Left cardiac atrium (tissue), 4 donors: ENCODE data around the gene INTS6. TPM values are rescaled to one million over a fixed set of nuclear protein-coding genes. Genes with fewer than 3 reads are reported as not detected.

ENCODE experiments used
- ATAC-seq, 2 donors: fragments of 200-7000 bp; cut with Tn5 transposase; one replicate each; pipeline ENCODE4 v1.9.1; 2020; ENCODE audit warnings: mild to moderate bottlenecking in 2 of 2, moderate library complexity in 2 of 2
- DNase-seq: peaks from one replicate; pipeline ENCODE4 v3.0.0-alpha.2; 2020
- intact Hi-C, 2 donors: fragments of 100-400 bp; cut with DNase I; formaldehyde crosslinking; loops; one replicate each; pipeline versions ENCODE4 v1.14.1 to v1.15.1; 2022 to 2023
- total RNA-seq, 2 donors: library from RNA; stranded (reverse); fragmentation: NEBNext Ultra II Directional; extraction: Animal tissue kit (Norgen Biotek cat#: 25700); gene quantifications; one replicate each; pipeline ENCODE4 v1.2.1, GENCODE V29; 2021
- donor health status: DM: no; HTN: yes; CAD: no.
- donor health status: DM: no; HTN: yes; CAD: no; lungs with severe emphysema.
- donor health status: DM: yes; HTN: yes; CAD: no.
- donor health status: Dilated cardiomyopathy.

INTS6 gene
- total RNA-seq, 2 donors from 2014 or later: 23.9 to 25.3 TPM

- DNase-seq (no peak), ATAC-seq (no peak)
- intact Hi-C loops: no loop called here
Observed at GRCh38 chr13:51360489-51360888, 92.3 kb downstream of the INTS6 start.

DNA sequence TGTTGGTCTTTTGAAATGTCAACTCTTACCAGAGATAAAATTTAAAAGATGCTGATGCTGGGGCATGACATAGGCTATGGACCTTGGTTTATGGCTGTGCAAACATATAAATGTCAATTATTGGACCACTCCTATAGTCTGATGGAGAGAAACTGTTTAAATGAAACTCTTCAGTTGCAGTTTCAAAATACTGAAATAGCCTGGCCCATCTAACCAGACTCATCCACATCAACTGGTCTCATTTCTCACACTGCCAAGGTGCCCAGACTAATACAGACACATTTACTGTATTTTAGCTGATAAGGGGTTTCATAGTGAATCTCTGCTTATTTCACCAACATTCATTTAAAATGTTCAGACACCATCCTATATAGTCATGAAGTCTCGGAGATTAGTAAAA, 93.5 kb downstream of the INTS6 start:
- intact Hi-C loops: no loop called here
- no peak for DNase-seq
- ATAC-seq: no peak

DNA sequence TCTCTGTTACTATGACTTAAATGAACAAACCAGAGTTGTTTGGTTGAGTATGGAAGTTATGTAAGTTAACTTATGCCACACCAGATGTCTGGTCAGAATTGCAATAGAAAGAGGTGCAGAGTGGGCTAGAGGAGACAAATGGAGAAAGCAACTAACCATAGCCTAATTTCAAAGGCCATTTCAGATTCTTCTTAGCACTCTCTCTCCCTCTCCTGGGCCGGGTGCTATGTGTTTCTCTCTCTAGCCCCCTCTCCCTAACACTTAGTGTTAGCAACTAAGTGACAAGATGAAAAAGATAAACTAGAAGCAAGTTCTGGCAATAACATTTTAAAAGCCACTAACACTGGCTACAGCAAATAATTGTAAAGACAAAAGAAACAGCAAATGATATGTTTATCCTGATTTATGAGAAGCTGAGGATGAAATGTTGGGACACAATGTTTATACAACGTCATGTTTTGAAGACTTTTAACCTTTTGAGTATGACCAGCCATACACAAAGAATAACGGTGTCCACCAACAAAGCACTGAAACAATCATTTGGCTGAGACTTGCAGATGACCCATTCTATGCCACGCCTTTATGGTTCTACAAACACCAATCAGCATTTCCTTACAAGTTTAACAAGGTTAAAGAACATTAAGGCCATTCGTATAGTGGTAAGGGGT, 94.8 kb downstream of the INTS6 start:
- ATAC-seq (no peak), DNase-seq (no peak)
- intact Hi-C loops: no loop called here

GRCh38 chr13:51355217-51355616, 97.6 kb downstream of the INTS6 start:
- intact Hi-C loops: no loop called here
- no peak for DNase-seq
- ATAC-seq: no peak

- DNase-seq (no peak), ATAC-seq (peak in 1 of 2 donors; percentile 53)
- intact Hi-C loops: no loop called here
Observed at GRCh38 chr13:51349016-51349415, 103.8 kb downstream of the INTS6 start.

GRCh38 chr13:51348069-51348967, 104.5 kb downstream of the INTS6 start:
- ATAC-seq (peak; percentile 23 to 44), DNase-seq (no peak)
- intact Hi-C loops: no loop called here

DNA sequence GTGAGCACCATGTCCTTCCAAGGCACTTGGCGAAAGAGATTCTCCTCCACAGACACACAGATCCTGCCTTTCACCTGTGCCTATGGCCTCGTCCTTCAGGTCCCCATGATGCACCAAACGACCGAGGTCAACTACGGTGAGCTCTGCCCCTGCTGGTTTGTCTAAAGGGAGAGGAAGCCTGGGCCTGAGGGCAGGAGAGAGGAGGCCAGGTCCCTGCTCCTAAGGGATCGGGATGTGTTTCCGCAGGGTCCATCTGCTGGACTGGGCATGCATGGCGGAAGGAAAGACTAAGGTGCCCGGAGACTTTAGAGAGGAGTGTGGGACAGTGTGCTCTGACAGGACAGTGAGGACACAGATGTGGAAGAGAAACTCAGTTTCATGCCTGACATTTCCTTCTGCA, 105.7 kb downstream of the INTS6 start:
- DNase-seq: no peak
- intact Hi-C loops: no loop called here
- no peak for ATAC-seq

DNA sequence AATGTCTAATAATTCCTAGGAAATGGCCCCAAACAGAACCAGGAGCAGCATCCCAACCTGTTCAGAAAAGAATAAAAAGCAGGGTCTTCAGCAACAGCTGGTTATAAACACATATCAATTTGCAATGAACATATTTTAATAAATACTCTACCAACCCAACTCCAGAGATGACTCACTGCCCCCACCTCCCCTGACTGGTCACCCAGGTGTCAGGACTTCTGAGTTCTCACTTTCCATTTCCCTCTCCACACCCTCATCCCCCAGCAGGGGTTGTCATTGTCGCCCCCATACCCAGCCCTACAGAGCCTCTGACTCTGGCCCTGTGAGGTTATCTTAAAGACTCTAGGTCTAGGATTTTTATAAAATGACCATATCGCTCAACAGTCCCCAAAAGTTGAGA, 106.4 kb downstream of the INTS6 start:
- no peak for ATAC-seq
- intact Hi-C loops: no loop called here
- no peak for DNase-seq

DNA sequence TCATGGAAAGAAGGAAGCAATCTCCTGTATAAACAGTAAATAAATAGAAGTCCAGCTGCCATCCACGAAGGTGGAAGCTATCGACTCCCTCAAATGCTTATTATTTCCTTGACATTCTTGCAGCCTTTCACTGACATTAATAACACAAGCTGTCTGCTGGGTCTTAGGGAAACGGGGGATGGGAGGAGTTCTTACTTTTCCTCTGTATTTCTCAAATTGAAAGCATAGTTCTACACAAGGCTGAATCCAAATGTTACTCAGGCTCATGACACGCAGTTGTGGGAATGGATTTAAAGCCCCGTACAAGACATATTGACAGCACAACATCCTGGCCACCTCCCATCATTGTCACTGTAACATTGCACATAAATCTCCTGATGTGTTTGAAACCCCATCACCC, 109.4 kb downstream of the INTS6 start:
- ATAC-seq: no peak
- no peak for DNase-seq
- intact Hi-C loops: no loop called here

DNA sequence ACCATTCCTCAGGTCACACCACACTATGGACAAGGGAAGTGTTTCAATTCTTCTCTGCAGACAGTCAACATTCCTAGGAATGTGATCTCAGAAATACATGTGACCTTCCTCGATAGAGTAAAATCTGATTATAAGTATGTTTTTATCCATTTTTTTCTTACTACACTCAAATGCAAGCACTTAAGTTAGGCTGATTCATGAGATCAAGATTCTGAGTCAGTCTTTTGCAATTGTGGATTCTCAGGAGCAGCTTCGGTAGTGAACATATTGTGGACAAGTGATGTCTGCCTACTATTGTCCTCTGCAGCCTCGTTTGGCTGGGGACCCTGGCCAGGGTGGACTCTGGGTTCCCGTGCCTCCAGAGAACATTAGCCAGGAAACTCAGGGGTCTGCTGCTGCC, 110.1 kb downstream of the INTS6 start:
- ATAC-seq: no peak
- intact Hi-C loops: no loop called here
- DNase-seq: no peak

DNA sequence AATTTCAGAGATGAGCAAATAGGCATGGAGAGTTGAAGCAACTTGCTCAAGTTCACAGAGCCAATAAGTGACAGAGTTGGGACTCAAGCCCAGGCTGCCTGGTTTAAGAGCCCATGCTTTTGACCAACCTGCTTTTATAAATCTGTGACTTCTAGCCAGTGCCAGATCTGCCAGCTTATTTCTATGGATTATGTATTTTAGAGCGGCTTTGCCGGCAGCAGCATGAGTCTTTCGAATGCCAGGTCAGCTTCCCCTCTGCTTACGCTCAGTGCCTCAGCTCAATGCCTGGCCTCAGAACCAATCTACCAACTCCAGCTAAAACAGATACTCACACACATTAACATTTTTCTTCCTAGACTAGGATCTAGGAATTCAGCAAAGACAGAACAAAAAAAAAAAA, 111.0 kb downstream of the INTS6 start:
- no peak for DNase-seq
- no peak for ATAC-seq
- intact Hi-C loops: no loop called here

DNA sequence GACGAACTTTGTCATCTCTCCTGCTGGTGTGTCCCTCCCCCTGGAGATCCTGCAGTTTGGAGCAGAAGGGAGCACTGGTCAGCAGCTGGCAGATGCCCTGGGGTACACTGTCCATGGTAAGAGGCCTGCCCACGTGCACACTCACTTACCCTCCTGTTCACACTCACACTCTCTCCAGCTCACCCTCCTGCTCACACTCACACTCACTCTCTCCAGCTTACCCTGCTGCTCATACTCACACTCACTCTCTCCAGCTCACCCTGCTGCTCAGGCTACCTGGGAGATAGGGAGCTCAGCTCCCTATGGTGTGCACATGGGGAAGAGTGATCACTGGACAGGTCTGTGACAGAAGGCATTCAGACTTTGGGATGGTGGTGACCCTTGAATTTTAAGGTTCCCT, 111.6 kb downstream of the INTS6 start:
- ATAC-seq (no peak), DNase-seq (no peak)
- intact Hi-C loops: no loop called here

DNA sequence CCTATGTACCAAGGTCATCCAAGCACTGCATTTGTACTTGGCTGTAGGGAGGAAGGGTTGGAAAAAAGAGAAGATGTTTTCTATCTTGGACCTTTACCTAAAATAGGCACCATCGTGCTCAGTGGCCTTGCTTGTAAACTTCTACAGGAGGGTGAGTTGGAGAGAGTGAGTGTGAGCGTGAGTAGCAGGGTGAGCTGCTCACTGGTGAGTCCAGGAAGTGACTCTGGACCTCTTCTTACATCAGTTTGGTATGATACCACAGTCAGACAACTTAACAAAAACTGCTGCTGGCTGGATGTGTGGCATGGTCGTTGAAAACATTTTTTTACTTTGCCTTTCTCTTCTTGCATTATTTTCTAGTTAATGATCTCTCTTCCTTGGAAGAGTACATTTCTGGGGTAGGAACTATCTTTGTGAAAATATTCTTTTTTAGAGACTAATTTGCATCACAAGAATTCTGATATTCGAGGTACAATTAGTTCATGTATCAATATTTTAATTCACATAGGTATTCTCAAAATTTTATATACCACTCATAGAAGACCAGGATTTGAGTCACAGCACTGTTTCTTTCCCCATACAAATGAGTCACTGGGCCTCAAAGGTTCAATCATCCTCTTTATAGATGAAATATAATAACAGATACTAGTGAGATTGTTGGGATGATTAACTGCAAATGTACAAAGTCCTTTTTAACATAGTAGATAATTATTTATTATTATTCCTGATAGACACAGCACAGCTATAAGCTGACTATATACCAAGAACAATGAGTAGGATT, 112.7 kb downstream of the INTS6 start:
- intact Hi-C loops: no loop called here
- no peak for ATAC-seq
- no peak for DNase-seq

DNA sequence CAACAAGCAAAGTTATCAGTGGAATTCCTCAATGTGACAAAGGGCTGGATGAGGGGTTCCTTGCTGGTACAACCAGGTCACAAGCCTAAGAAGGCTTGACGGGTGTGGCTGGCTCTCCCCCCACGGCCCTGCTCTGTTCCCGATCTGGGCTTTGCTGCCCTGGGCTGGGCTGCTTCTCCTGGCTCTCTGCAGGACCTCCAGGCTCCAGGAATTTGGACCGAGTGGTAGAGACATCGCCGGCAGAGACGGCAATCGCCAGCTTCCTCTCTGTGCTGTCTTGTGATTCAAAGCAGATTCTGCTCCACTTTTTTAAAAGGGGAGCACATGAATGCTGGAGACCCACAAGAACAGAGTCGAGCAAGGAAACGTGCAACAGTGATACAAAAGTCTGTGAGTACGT, 113.5 kb downstream of the INTS6 start, which contains the start of gene SERPINE3:
SERPINE3 (plus strand) TSS at position 338 of the 400 bp plus-strand sequence. CDS start 1,401 bp downstream, outside the sequence.
- intact Hi-C loops: no loop called here
- DNase-seq: no peak
- ATAC-seq: no peak

DNA sequence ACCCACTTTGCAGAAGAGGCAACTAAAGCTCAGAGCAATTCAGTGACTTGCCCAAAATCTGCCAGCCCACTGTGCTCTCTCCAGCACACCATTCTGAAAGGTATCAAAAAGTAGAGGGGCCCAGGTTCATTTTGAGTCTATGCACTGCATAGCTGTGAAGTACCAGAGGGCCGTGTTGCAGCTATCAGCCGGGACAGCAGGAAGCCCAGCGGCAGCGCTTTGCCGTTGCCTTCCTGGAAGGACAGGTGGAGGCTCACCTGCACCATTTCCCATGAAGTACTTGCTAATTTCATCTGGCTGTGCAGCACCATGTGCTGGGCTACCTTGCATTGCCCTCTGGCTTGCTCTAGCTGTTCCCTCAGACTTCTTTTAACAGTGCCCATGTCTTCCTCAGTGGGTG, 116.1 kb downstream of the INTS6 start:
- intact Hi-C loops: no loop called here
- no peak for ATAC-seq

GRCh38 chr13:51333826-51334225, 119.0 kb downstream of the INTS6 start:
- ATAC-seq (no peak), DNase-seq (no peak)
- intact Hi-C loops: no loop called here

More for the DNA sequence above, 116.1 kb downstream of the INTS6 start:
- DNase-seq: no peak

DNA sequence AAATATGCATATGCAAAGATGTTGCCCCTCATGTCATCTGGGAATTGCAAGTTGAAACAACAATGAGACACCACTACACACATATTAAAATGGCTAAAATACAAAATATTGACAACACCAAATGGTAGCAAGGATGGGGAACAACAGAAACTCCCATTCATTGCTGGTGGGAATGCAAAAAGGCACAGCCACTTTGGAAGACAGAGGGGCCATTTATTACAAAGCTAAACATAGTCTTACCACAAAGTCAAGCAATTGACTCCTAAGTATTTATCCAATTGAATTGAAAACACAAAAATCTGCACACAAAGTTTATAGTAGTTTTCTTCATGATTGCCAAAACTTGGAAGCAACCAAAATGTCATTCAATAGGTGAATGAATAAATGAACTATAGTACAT, 119.4 kb downstream of the INTS6 start:
- ATAC-seq: no peak
- DNase-seq: no peak
- intact Hi-C loops: no loop called here

DNA sequence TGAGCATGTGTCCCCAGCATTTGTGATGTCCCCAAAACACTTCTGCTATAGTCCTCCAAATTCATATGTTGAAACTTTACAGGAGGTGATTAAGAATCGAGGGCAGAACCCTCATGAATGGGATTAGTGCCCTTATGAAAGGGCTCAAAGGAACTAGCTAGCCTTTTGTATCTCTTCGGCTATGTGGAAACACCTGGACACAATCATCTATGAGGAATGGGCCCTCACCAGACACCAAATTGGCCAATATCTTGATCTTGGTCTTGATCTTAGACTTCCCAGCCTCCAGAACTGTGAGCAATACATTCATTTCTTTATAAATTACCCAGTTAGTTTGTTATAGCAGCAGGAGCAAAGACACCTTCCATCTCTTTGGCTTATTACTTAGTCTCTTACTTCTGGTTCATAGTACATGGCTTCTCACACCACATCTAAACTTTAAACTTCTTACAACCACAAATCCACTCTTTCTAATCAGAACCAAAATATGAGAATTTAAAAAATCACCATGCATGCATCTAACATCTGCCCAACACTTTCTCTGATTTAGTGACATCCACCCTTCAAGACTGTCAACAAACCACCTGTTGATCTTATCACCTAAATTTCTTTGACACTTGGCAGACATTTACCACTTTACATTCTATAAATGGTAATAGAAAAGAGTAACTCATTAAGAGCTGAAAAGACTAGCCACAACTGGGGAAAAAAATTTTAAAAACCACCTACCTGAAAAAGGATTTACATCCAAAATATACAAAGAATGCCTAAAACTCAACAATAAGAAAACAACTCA, 120.1 kb downstream of the INTS6 start:
- DNase-seq: no peak
- intact Hi-C loops: no loop called here
- no peak for ATAC-seq

DNA sequence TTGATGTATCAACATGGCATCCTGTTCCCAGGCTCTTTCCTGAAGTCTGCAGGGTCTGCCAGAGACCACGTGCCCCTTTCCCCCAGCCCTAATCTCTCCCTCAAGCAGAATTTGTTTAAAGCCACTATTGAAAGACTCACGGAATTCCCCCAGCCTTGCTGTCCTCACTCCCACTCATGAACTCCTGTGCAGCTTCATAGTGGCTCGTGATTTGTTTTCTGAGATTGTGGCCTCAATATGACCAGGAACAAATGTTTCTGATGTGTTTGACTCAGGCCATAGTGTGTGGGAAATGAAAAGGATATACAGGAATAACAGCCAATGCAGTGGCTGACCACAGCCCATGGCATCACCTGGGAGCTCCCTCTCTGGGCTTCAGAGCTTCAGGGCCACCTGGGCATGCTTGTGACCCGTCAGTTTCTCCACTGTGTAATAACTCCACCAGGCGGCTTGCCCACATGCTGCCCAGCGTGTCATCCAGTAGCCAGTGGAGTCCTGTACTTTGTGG, 121.4 kb downstream of the INTS6 start:
- intact Hi-C loops: no loop called here

More for the DNA sequence above, 121.4 kb downstream of the INTS6 start:
- DNase-seq (no peak), ATAC-seq (no peak)
